HG03521 (cell line): ENCODE measurements around the gene CEP112.

Experiments
- ATAC-seq: cut with Tn5 transposase; IDR thresholded peaks from one replicate; pipeline ENCODE4 v1.9.1; 2021; ENCODE audit warnings: mild to moderate bottlenecking, moderate library complexity; ENCODE audit not compliant: unreplicated experiment

CEP112 gene

DNA sequence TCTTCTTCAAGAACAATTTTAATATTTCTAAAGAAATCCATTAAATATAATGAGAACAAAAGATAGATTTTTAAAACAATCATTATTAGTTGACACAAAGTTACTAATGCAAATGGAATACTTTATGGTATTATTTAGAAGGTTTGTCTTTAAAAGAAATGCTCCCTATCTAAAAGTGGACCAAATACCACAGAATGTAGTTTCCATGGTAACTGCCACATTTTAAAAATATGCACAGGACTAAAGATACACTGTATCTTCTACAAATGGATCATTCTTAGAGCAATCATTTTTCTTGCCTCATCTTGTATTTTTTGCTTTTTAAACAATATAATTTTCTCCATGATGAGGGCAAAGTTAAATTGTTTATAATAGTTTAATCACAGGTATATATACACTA, 296.0 kb downstream of the CEP112 start:
- ATAC-seq: no peak

GRCh38 chr17:65893692-65894279, 298.1 kb downstream of the CEP112 start:
- ATAC-seq: no peak

DNA sequence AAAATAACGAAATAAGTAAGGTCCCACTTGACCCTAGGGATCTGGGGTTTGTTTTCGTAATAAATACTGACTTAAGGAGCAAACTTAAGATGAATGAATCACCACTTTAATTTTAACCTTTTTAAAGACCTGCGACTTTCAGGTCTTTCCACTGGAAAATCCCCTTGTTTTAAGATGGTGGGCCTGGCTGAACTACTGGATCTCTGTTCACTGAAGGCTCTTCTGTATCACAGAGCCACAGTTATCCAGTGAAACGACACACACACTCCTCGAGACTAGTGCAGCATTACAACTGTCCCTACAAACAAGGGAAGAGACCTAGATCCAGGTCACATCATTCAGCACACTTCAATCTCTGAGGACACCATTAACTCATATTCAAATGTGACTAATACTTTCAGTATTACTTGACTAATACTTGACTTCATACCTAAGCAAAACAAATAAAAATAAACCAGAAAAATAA, 299.0 kb downstream of the CEP112 start:
- no peak for ATAC-seq

- ATAC-seq: no peak
Measured at GRCh38 chr17:65891231-65891735, 300.6 kb downstream of the CEP112 start.

DNA sequence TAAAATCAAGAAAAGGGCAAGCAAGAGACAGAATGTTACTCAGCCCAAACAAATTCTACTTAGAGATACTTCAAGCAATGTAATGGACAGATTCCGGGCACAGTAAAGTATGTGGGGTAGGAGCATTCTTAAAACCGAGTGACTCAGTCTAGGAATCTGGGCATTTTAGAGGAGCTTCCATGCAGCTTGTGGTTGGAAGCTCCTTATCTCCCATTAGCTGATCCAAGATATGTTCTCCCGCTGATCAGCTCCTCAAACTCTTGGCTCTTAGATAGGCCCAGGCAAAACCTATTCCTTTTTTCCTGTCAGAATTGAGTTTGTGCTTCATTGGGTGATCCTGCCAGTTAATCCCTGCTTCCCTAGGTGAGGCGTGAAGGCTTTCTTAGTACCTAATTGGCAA, 303.3 kb downstream of the CEP112 start:
- ATAC-seq: no peak

DNA sequence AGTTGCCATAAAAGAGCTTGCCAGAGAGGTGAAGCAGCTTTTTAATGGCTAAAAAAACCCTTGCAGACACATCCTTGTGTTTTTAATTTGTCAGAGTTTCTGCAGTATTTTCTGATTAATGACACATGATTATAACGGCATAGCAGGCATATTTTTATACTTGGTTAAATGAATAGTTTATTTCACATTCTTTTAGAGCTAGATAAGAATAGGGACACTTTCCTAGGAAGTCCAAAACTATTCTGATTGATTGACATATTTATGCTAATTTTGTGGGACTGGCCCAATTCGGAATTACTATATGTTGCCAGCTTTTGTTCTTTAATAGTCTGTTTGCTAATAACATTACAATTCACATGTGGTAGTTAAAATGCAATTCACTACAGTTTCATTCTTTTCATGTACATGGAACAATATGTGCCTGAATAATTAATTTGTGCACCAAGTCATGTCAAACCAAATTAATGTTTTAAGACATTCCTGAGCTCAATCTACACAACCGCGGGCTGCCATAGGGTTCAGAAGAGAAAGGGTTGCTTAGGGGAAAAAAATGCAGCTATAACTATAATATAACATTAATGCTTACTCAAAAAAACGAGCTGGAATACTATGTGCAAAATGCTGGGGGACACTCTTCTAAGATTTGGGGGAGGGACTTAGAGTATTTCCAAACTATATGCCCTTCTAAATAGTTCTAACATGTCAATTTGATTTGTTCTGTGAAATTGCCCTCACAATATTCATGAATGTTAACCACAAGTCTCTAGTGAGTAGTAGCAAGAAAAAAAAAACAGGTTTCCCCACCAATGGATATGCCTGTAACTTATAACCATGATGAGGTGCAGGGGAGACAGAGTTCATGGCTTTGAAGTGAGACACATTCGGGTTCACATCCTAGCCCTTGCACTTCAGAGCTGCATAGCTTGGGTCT, 305.4 kb downstream of the CEP112 start:
- ATAC-seq: no peak

GRCh38 chr17:65885541-65886312, 306.2 kb downstream of the CEP112 start:
- ATAC-seq: no peak

DNA sequence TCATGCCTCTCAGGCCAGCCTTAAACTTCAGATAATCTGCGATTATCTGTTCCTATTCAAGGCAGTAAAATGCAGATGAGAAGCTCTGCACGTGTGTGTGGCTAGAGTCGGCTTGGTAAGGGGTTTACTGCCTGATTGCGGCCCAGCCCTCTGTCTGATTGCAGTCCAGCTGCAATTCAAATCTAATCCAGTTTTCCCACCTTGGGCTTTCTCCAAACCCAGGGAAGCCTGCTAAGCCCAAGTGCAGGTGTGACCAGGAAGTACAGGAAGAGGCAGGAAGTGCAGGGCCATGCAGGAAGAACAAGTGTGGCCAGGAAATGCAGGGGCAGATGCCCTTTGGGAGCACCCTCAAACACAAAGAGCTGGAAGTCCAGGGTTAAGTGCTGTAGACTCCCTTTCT, 314.9 kb downstream of the CEP112 start:
- no peak for ATAC-seq

- ATAC-seq: no peak
Measured at GRCh38 chr17:65868881-65869280, 323.1 kb downstream of the CEP112 start.

DNA sequence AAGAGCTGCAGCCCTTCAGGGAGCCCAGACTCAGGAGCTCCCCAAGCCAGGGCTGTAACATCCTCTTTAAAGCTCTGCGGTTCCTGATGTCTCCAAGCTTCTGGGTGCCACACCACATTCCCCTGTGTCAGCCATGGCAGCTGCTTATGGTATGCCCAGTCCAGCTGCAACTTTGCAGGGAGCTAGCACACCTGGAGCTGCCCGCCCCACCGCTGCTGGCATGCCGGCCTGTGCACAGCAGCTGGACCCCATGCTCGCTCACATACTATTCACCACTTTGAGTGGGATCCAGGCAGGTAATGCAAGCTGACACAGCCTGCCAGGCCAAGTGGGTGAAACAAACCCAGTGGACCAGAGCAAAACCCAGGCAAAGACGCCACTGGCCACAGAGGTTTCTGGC, 324.9 kb downstream of the CEP112 start:
- no peak for ATAC-seq

- ATAC-seq: no peak
Measured at GRCh38 chr17:65865715-65866425, 326.1 kb downstream of the CEP112 start.

- no peak for ATAC-seq
Measured at GRCh38 chr17:65864394-65864793, 327.5 kb downstream of the CEP112 start.

GRCh38 chr17:65857718-65858117, 334.2 kb downstream of the CEP112 start:
- ATAC-seq: no peak

DNA sequence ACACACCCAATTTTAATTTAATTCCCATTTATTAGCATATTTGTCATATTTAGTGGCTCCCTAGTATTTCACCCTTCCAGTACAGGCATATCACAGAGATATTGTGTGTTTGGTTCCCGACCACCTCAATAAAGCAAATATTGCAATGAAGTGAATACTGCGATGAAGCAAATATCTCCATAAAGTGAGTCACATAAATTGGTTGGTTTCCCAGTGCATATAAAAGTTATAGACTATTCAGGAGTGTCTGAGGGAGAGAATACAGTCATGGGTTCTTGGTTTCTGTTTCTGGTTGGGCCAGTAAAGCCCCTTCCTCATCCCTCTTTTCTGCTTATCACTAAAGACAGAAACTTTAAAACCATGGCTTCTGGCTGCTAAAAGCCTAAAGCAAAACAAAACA, 335.1 kb downstream of the CEP112 start:
- ATAC-seq: no peak

DNA sequence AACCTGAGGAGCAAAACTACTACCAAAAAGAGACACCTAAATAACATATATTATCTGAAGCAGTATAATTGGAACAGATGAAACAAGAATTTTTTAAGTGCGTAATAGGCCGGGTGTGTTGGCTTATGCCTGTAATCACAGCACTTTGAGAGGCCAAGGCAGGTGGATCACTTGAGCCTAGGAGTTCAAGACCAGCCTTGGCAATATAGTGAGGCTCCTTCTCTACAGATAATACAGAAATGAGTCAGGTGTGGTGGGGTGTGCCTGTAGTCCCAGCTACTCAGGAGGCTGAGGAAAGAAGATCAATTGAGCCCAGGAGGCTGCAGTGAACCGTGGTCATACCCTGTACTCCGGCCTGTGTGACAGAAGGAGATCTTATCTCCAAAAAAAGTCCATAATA, 336.3 kb downstream of the CEP112 start:
- no peak for ATAC-seq

DNA sequence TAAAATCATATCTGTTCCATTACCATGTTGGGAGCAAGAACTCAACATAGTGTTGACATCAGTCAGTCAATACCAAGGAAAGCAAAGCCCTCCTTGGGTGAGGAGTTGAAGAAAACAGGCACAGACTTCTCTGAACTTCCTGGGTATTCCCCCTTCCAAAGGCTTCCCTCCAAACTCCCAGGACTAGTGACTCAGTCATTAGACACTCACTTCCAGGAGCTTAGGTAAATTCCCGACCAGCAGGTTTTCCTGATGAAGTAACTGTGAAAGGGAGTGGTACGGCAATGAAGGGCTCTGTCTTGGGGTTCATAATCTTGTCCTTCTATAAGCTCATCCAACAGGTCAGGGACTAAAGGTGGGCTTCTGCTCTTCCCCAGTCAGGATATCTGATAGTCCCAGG, 336.7 kb downstream of the CEP112 start:
- no peak for ATAC-seq

DNA sequence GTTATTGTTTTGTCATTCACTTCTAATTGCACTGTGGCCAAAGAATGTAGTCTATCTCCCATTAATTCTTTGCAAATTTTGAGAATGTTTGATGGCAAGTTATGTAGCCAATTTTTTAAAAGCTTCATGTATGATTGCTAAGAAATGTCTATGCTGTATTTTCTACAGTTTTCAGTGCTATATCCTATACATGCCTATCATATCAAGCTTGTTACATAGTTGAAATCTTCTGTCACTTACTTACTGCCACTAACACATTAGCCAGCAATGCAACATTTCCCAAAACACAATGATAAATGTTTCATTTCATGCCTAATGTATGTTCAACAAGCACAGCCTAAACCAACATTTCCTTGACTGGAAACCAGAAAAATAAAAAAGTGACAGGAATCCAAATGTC, 338.1 kb downstream of the CEP112 start:
- no peak for ATAC-seq

GRCh38 chr17:65852911-65853310, 339.0 kb downstream of the CEP112 start:
- no peak for ATAC-seq

DNA sequence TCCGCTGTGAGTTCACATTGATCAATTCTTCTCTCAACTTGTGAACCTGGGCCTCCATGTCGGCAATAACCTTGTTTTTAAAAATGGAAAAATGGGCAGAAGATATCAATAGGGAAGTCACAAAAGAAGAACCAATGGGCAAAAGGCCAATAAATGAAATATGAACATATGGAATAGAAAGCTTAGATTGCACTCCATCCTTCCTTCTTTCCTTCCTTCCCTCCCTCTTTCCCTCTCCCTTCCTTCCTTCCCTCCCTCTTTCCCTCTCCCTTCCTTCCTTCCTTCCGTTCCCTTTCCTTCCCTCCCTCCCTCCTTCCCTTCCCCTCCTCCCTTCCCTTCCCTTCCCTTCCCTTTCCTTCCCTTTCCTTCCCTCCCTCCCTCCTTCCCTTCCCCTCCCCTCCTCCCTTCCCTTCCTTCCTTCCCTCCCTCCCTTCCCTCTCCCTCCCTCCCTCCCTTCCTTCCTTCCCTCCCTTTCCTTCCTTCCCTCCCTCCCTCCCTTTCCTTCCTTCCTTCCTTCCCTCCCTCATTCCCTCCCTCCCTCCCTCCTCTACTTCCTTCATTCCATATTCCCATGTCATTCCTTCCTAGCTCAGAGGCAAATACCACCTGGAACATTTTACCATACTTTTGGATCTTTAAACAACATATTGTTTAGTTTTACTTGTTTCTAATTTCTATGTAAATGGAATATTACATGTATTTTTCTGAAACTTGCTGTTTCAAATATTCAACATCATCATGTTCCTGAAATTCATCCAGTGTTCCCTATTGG, 339.8 kb downstream of the CEP112 start:
- no peak for ATAC-seq

DNA sequence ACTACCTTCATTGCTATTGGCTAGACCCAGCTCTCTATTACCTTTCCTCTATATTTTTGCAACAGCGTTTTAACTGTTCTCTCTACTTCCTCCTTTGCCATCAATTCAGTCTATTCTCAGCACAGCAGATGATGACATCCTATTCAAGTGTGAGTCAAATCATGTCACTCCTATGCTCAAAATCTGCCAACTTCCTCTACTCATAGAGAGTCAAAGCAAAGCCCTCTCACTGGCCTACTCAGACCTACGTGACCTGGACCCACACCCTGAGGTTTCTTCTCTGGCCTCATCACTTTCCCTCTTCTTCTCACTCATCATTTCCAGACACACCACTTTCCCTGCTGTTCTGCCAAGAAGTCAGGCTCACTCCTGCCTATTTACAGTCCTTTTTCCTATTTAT, 341.4 kb downstream of the CEP112 start:
- no peak for ATAC-seq
